Liver (tissue), 9 donors: ENCODE results near the gene HSPA8. TPM values are rescaled to one million over a fixed set of nuclear protein-coding genes. Genes with fewer than 3 reads are reported as not detected.

Experiments
- DNase-seq: peaks from one replicate; pipeline ENCODE4 v3.0.0-alpha.2; 2017; ENCODE audit warnings: low spot score
- H3K27ac ChIP-seq, 2 donors: one replicate each; pipeline ENCODE4 v1.7.0; 2013; ENCODE audit warnings: inconsistent platforms in 2 of 2, low read length in 2 of 2, control low read depth in 1 of 2, low read depth in 1 of 2, mild to moderate bottlenecking in 1 of 2
- H3K27me3 ChIP-seq, 4 donors: one replicate each; pipeline versions ENCODE4 v1.6.1 to v1.7.0; 2013; ENCODE audit warnings: low read length in 3 of 4, inconsistent platforms in 1 of 4, mild to moderate bottlenecking in 1 of 4, moderate library complexity in 1 of 4; ENCODE audit not compliant: control insufficient read depth in 4 of 4, insufficient read depth in 4 of 4
- H3K36me3 ChIP-seq, 4 donors: one replicate each; pipeline versions ENCODE4 v1.6.1 to v1.7.0; 2013; ENCODE audit warnings: low read length in 3 of 4, mild to moderate bottlenecking in 3 of 4, low read depth in 1 of 4, moderate library complexity in 1 of 4; ENCODE audit not compliant: control insufficient read depth in 4 of 4, insufficient read depth in 3 of 4
- H3K4me1 ChIP-seq, 4 donors: one replicate each; pipeline versions ENCODE4 v1.6.1 to v1.7.0; 2013; ENCODE audit warnings: low read length in 3 of 4, mild to moderate bottlenecking in 3 of 4, moderate library complexity in 1 of 4; ENCODE audit not compliant: control insufficient read depth in 4 of 4, insufficient read depth in 4 of 4
- H3K4me3 ChIP-seq, 3 donors: one replicate each; pipeline versions ENCODE4 v1.6.1 to v1.7.0; 2013; ENCODE audit warnings: low read length in 3 of 3, control low read depth in 1 of 3, low read depth in 1 of 3, mild to moderate bottlenecking in 1 of 3
- H3K9ac ChIP-seq, 2 donors: one replicate each; pipeline ENCODE4 v1.7.0; 2013; ENCODE audit warnings: low read length in 2 of 2, mild to moderate bottlenecking in 2 of 2, moderate library complexity in 2 of 2, control low read depth in 1 of 2, low read depth in 1 of 2
- H3K9me3 ChIP-seq, 4 donors: one replicate each; pipeline versions ENCODE4 v1.6.1 to v1.7.0; 2013; ENCODE audit warnings: low read length in 3 of 4; ENCODE audit not compliant: control insufficient read depth in 4 of 4
- ATF3 ChIP-seq: IDR thresholded peaks from 2 replicates; pipeline ENCODE4 v1.6.1; 2016; ENCODE audit warnings: antibody characterized with exemption
- CTCF ChIP-seq: fragments of 150-350 bp; IDR thresholded peaks from 2 replicates; pipeline ENCODE4 v1.5.1; 2017; ENCODE audit warnings: improper control_type of control experiment, low read depth, low read length; ENCODE audit not compliant: missing input control
- EGR1 ChIP-seq, 2 donors: IDR thresholded peaks; 2 replicates each; pipeline ENCODE4 v1.6.1; 2016 to 2018; ENCODE audit warnings: antibody characterized with exemption in 2 of 2, low read depth in 2 of 2
- FOXA1 ChIP-seq: IDR thresholded peaks from 2 replicates; pipeline ENCODE4 v1.6.1; 2016; ENCODE audit warnings: antibody characterized with exemption
- FOXA2 ChIP-seq: IDR thresholded peaks from 2 replicates; pipeline ENCODE4 v1.6.1; 2016; ENCODE audit warnings: antibody characterized with exemption
- GABPA ChIP-seq, 2 donors: IDR thresholded peaks in 1 of 2; conservative IDR thresholded peaks in 1 of 2; 2 replicates each; pipeline ENCODE4 v1.6.1; 2016; ENCODE audit warnings: antibody characterized with exemption in 2 of 2, mild to moderate bottlenecking in 1 of 2, moderate library complexity in 1 of 2
- HNF4A ChIP-seq, 2 donors: conservative IDR thresholded peaks; 2 replicates each; pipeline ENCODE4 v1.6.1; 2016; ENCODE audit warnings: antibody characterized with exemption in 2 of 2, mild to moderate bottlenecking in 2 of 2
- HNF4G ChIP-seq: IDR thresholded peaks from 2 replicates; pipeline ENCODE4 v1.6.1; 2016; ENCODE audit warnings: antibody characterized with exemption
- JUND ChIP-seq, 2 donors: IDR thresholded peaks; 2 replicates each; pipeline ENCODE4 v1.6.1; 2016; ENCODE audit warnings: antibody characterized with exemption in 2 of 2
- MAX ChIP-seq: IDR thresholded peaks from 2 replicates; pipeline ENCODE4 v1.6.1; 2016; ENCODE audit warnings: antibody characterized with exemption
- NR2F2 ChIP-seq: IDR thresholded peaks from 2 replicates; pipeline ENCODE4 v1.6.1; 2016; ENCODE audit warnings: antibody characterized with exemption
- RAD21 ChIP-seq, 2 donors: IDR thresholded peaks; 2 replicates each; pipeline ENCODE4 v1.6.1; 2016; ENCODE audit warnings: antibody characterized with exemption in 2 of 2, mild to moderate bottlenecking in 2 of 2
- REST ChIP-seq: IDR thresholded peaks from 2 replicates; pipeline ENCODE4 v1.6.1; 2016; ENCODE audit warnings: antibody characterized with exemption, mild to moderate bottlenecking
- RXRA ChIP-seq, 2 donors: IDR thresholded peaks; 2 replicates each; pipeline ENCODE4 v1.6.1; 2017 to 2018; ENCODE audit warnings: antibody characterized with exemption in 2 of 2, mild to moderate bottlenecking in 1 of 2
- SP1 ChIP-seq: IDR thresholded peaks from 2 replicates; pipeline ENCODE4 v1.6.1; 2018; ENCODE audit warnings: antibody characterized with exemption, mild to moderate bottlenecking
- TAF1 ChIP-seq: conservative IDR thresholded peaks from 2 replicates; pipeline ENCODE4 v1.6.1; 2016; ENCODE audit warnings: antibody characterized with exemption, mild to moderate bottlenecking
- YY1 ChIP-seq: IDR thresholded peaks from 2 replicates; pipeline ENCODE4 v1.6.1; 2016; ENCODE audit warnings: antibody characterized with exemption, mild to moderate bottlenecking
- ZBTB33 ChIP-seq: IDR thresholded peaks from 2 replicates; pipeline ENCODE4 v1.6.1; 2016; ENCODE audit warnings: antibody characterized with exemption
- WGBS: extraction: QIAGEN DNeasy Blood & Tissue Kit; methylation state at CpG from one replicate; pipeline ENCODE4 v1.1.7; 2013; 5-methylcytosine and 5-hydroxymethylcytosine counted together
- polyA plus RNA-seq, 2 donors: library from polyadenylated mRNA; stranded (reverse) in 1 of 2; unstranded in 1 of 2; fragments of 200-250 nt in 1 of 2; fragments of >200 nt in 1 of 2; fragmentation: Nextera tagmentation in 1 of 2; extraction: Ambion mirVana in 1 of 2; gene quantifications; one replicate each; pipeline versions ENCODE4 v1.2.1 to v1.2.3, GENCODE V29; 2013 to 2015
- total RNA-seq, 2 donors: library from RNA; depleted of rRNA; stranded (reverse); fragments of >200 nt; gene quantifications; one replicate each; pipeline ENCODE4 v1.2.3, GENCODE V29; 2014
- donor health status: healthy.
- donor health status: healthy.
- donor health status: healthy.
- donor health status: healthy.
- donor health status: healthy.

The HSPA8 gene
- total and polyA plus RNA-seq, 4 donors, result 215 to 1,445 (median 972) TPM

- WGBS, result 96% methylated on average over 1 of the region's 1 CpG
Measured at GRCh38 chr11:123080015-123080414, 18.1 kb upstream of the HSPA8 start.

GRCh38 chr11:123076484-123076883 is 14.5 kb upstream of the HSPA8 start:
- Histone ChIP-seq H3K27ac (no peak overlapping the region), H3K4me1 (peaks cover 0 to 1% (median 0%) of the 10 kb centered on the region in 4 donors), H3K9me3 (no peaks in the 10 kb centered on the region), H3K27me3 (no peaks in the 10 kb centered on the region), H3K36me3 (no peaks in the 10 kb centered on the region), H3K4me3 (no peak overlapping the region), H3K9ac (no peak overlapping the region)
- no peak for TF ChIP-seq GABPA (IDR thresholded peaks at IDR 0.05 in 1 of 2, conservative IDR thresholded peaks at IDR 0.05 in 1 of 2)
- no peak for TF ChIP-seq RXRA (IDR thresholded peaks at IDR 0.05)
- TF ChIP-seq ZBTB33, result no peak
- no peak for TF ChIP-seq TAF1
- no peak for TF ChIP-seq NR2F2
- TF ChIP-seq ATF3, result no peak
- TF ChIP-seq JUND (IDR thresholded peaks at IDR 0.05), result no peak
- TF ChIP-seq FOXA2, result no peak
- no peak for TF ChIP-seq RAD21 (IDR thresholded peaks at IDR 0.05)
- no peak for TF ChIP-seq EGR1 (IDR thresholded peaks at IDR 0.05; ENCODE audit: low read depth in 2 of 2)
- TF ChIP-seq HNF4G, result no peak
- TF ChIP-seq SP1, result no peak
- TF ChIP-seq REST, result no peak
- TF ChIP-seq CTCF, result no peak
- no peak for TF ChIP-seq MAX
- TF ChIP-seq HNF4A (conservative IDR thresholded peaks at IDR 0.05), result no peak
- TF ChIP-seq YY1, result no peak
- WGBS, result 93% methylated on average over 2 of the region's 2 CpGs
- no peak for DNase-seq

More at GRCh38 chr11:123080015-123080414, 18.1 kb upstream of the HSPA8 start:
- H3K36me3 ChIP-seq, result no peaks in the 10 kb centered on the region
- no peak overlapping the region for H3K4me3 ChIP-seq
- DNase-seq, result no peak
- no peak overlapping the region for H3K9ac ChIP-seq
- no peak for TF ChIP-seq JUND (IDR thresholded peaks at IDR 0.05)
- TF ChIP-seq YY1, result no peak
- no peak for TF ChIP-seq NR2F2
- no peak for TF ChIP-seq FOXA1
- TF ChIP-seq HNF4A (conservative IDR thresholded peaks at IDR 0.05), result no peak
- TF ChIP-seq RXRA (IDR thresholded peaks at IDR 0.05), result no peak
- TF ChIP-seq CTCF, result no peak
- H3K27ac ChIP-seq, result no peak overlapping the region
- H3K27me3 ChIP-seq, result no peaks in the 10 kb centered on the region
- H3K9me3 ChIP-seq, result no peaks in the 10 kb centered on the region
- no peaks in the 10 kb centered on the region for H3K4me1 ChIP-seq
